Measurements from ENCODE around the gene THAP8.

- TF ChIP-seq CTCF (IDR thresholded peaks at IDR 0.05) (no peak), POLR2A (IDR thresholded peaks at IDR 0.05) (no peak)
Observed at GRCh38 chr19:36099166-36099785, 45.2 kb upstream of the THAP8 start.
